GM21529 (cell line): Measurements from ENCODE around the gene DRD3.

Experiments used
- ATAC-seq: cut with Tn5 transposase; IDR thresholded peaks from one replicate; pipeline ENCODE4 v1.9.1; 2021; ENCODE audit not compliant: unreplicated experiment

DRD3 gene

GRCh38 chr3:114079761-114080160 is 99.1 kb downstream of the DRD3 start:
- no peak for ATAC-seq

GRCh38 chr3:114078126-114078525 is 100.7 kb downstream of the DRD3 start:
- no peak for ATAC-seq
